Type B pancreatic cell (in vitro differentiated cells): ENCODE measurements around the gene POLD4. TPM values are rescaled to one million over a fixed set of nuclear protein-coding genes. Genes with fewer than 3 reads are reported as not detected.

Source experiments
- DNase-seq: peaks from one replicate; pipeline ENCODE4 v3.0.0; 2021; ENCODE audit warnings: mixed read lengths; ENCODE audit not compliant: unreplicated experiment; ENCODE audit errors: extremely low spot score
- H3K27ac Mint-ChIP-seq: 2 replicates; pipeline ENCODE4 v1.8.0; 2021; ENCODE audit warnings: mild to moderate bottlenecking, mixed read lengths
- H3K27me3 Mint-ChIP-seq: 2 replicates; pipeline ENCODE4 v1.8.0; 2021; ENCODE audit warnings: mixed read lengths
- H3K36me3 Mint-ChIP-seq: 2 replicates; pipeline ENCODE4 v1.8.0; 2021; ENCODE audit warnings: mixed read lengths
- H3K4me1 Mint-ChIP-seq: one replicate; pipeline ENCODE4 v1.8.0; 2021; ENCODE audit warnings: mixed read lengths; ENCODE audit not compliant: unreplicated experiment
- H3K4me3 Mint-ChIP-seq: 2 replicates; pipeline ENCODE4 v1.8.0; 2021; ENCODE audit warnings: mild to moderate bottlenecking, mixed read lengths
- H3K9me3 Mint-ChIP-seq: 2 replicates; pipeline ENCODE4 v1.8.0; 2021; ENCODE audit warnings: mixed read lengths
- total RNA-seq: library from RNA; stranded (reverse); gene quantifications from 2 replicates; pipeline ENCODE4 v1.2.1, GENCODE V29; 2021; ENCODE audit warnings: low replicate concordance
- TF ChIP-seq, protein P1 (sequence below): fragments of 200-600 bp; sonication (generic); conservative IDR thresholded peaks from 2 replicates; pipeline ENCODE4 v1.5.0; 2021; ENCODE audit warnings: antibody characterized with exemption, mild to moderate bottlenecking

The POLD4 gene
- total RNA-seq, 1 donor from 2014 or later: 15.0 TPM

DNA sequence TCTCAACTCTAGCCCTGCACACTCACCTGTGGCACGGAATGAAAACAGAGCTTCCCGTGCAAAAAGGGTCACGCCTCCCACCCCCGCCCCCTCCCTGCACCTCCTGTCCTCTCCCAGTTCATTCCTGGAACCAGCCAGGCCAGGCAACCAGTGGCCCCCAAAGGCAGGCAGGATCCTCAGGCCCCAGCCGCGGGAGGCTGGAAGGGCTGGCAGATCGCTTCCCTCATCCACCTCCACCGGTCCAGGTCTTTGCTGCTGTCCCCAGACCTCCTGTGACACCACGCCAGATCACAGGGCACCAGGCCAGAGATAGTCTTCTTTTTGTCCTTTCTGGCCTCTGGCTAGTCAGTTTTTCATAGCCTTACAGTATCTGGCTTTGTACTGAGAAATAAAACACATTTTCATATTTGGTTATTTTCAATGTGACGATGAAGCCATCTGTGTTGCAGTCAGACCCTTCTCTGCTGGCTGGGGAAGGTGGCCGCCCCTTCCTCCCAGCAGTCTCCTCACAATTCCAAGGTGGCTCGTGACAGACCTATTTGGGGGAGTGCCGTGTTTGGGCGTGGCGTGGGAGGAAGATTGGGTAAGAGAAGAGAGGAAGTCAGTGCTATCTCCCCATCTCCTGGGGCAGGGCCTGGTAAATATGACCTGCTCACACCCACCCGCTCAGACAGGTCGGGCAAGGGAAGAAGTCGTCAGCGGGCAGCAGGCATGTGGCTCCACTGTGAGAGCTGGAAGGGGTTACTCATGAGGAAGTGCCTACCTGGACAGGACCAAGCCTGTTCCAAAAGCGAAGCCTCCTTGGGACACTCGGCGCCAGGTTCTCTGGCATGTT, 40.9 kb downstream of the POLD4 start:
- Mint-ChIP-seq H3K27ac (peak overlapping the region; percentile 97), H3K36me3 (no peaks in the 10 kb centered on the region), H3K4me3 (peak overlapping the region; percentile 63), H3K4me1 (peaks cover 14% of the 10 kb centered on the region), H3K27me3 (no peaks in the 10 kb centered on the region), H3K9me3 (no peaks in the 10 kb centered on the region)
- TF ChIP-seq, protein P1, sequence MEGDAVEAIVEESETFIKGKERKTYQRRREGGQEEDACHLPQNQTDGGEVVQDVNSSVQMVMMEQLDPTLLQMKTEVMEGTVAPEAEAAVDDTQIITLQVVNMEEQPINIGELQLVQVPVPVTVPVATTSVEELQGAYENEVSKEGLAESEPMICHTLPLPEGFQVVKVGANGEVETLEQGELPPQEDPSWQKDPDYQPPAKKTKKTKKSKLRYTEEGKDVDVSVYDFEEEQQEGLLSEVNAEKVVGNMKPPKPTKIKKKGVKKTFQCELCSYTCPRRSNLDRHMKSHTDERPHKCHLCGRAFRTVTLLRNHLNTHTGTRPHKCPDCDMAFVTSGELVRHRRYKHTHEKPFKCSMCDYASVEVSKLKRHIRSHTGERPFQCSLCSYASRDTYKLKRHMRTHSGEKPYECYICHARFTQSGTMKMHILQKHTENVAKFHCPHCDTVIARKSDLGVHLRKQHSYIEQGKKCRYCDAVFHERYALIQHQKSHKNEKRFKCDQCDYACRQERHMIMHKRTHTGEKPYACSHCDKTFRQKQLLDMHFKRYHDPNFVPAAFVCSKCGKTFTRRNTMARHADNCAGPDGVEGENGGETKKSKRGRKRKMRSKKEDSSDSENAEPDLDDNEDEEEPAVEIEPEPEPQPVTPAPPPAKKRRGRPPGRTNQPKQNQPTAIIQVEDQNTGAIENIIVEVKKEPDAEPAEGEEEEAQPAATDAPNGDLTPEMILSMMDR: no peak
- DNase-seq: no peak

DNA sequence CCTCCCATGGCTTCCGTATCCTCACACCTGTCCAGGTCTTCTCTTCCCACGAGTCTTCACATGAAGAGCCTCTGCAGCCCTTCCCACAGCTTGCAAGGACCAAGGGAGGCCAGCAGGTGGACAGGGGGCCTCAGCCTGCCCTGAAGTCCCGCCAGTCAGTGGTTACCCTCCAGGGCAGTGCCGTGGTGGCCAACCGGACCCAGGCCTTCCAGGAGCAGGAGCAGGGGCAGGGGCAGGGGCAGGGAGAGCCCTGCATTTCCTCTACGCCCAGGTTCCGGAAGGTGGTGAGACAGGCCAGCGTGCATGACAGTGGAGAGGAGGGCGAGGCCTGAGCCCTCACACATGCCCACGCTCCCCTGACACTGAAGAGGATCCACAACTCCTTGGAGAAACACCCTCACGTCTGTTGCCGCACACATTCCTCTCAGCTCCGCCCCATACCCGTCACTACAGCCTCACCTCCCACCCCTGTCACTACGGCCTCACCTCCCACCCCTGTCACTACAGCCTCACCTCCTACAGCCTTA, 41.7 kb downstream of the POLD4 start:
- Mint-ChIP-seq H3K4me3 (peak overlapping the region; percentile 22), H3K27me3 (no peaks in the 10 kb centered on the region), H3K27ac (peak overlapping the region; percentile 97), H3K9me3 (no peaks in the 10 kb centered on the region), H3K36me3 (no peaks in the 10 kb centered on the region), H3K4me1 (peaks cover 14% of the 10 kb centered on the region)
- DNase-seq: no peak
- TF ChIP-seq, protein P1: peak; percentile 14

DNA sequence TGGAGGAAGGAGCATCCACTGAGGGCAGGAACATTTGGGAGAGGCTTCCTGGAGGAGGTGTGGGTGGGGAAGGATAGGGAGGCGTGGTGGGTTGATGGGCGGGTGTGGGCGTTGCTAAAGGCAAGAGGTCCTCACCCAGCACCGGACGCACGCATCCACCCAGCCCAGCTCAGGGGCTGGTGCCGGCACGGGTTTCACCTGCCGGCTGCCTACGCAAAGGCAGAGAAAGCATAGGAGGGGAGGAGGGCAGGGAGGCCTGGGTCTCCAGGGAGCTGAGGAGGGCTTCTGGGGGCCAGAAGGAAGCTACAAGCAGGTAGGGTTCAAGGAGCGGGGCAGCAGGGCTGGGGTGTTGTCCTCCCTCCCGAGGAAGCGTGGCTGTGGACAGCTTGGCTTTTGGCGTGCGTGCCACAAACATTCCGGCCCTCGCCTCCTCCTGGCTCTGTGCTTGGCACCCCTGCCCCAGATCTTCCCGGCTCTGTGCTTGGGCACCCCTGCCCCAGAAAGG, 42.2 kb downstream of the POLD4 start:
- peaks cover 14% of the 10 kb centered on the region for H3K4me1 Mint-ChIP-seq
- no peaks in the 10 kb centered on the region for H3K36me3 Mint-ChIP-seq
- DNase-seq: no peak
- H3K27ac Mint-ChIP-seq: peak overlapping the region; percentile 97
- H3K4me3 Mint-ChIP-seq: no peak overlapping the region
- no peaks in the 10 kb centered on the region for H3K9me3 Mint-ChIP-seq
- H3K27me3 Mint-ChIP-seq: no peaks in the 10 kb centered on the region
- TF ChIP-seq, protein P1: no peak

DNA sequence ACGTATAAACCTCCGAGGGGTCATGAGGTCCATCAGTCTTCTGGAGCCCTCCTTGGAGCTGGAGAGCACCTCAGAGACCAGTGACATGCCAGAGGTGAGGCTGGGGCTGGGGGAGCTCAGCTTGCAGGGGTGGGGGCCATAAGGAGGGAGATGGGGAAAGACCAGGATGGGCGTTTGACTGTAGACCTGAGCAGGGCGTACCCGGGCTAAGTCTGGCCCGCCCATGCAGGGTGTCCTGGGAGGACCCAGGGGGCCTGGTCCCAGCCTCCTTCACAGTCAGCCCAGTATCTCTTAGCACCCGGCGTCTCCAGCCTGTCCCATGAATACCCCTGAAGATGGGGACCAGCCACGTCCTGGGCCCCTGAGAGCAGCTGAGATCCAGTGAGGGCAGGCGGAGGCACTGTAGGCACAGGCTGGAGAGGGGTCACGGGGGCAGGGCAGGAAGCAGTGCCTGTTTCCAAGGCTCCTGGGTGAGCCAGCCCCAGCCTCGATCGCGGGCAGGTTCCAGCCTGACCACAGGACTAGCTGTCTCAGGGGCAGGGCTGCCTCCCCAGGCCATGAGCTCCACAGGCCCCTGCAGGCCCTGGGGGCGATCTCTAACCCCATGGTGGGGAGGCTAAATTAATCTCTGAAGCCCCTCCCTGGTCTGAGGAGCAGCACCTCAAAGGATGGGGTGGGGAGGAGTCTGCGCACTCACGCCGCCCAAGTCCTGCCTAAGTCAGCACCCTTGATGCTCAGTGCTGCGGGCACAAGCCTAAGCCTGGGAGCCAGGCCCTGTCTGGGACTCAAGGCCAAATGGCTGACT, 42.9 kb downstream of the POLD4 start:
- no peak overlapping the region for H3K4me3 Mint-ChIP-seq
- H3K4me1 Mint-ChIP-seq: peaks cover 11% of the 10 kb centered on the region
- H3K27ac Mint-ChIP-seq: peak overlapping the region; percentile 70
- H3K36me3 Mint-ChIP-seq: no peaks in the 10 kb centered on the region
- no peak for DNase-seq
- TF ChIP-seq, protein P1: no peak
- no peaks in the 10 kb centered on the region for H3K9me3 Mint-ChIP-seq
- H3K27me3 Mint-ChIP-seq: no peaks in the 10 kb centered on the region

DNA sequence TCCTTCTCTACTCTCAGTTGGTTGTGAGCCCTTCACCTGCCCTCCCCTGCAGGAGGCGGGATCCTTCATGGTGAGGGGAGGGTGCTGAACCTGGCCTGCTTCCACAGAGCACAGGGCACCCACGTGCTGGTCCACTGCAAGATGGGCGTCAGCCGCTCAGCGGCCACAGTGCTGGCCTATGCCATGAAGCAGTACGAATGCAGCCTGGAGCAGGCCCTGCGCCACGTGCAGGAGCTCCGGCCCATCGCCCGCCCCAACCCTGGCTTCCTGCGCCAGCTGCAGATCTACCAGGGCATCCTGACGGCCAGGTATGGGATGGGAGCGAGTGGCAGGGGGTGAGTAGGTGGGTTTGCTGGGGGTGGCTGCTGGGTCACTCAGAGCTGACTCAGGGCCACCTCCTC, 43.7 kb downstream of the POLD4 start:
- no peak for DNase-seq
- Mint-ChIP-seq H3K4me3 (no peak overlapping the region), H3K27ac (no peak overlapping the region), H3K4me1 (peaks cover 8% of the 10 kb centered on the region), H3K27me3 (no peaks in the 10 kb centered on the region), H3K9me3 (no peaks in the 10 kb centered on the region), H3K36me3 (no peaks in the 10 kb centered on the region)
- TF ChIP-seq, protein P1: no peak
